ENCODE measurements around the gene HNRNPCL1.

HNRNPCL1 gene

DNA sequence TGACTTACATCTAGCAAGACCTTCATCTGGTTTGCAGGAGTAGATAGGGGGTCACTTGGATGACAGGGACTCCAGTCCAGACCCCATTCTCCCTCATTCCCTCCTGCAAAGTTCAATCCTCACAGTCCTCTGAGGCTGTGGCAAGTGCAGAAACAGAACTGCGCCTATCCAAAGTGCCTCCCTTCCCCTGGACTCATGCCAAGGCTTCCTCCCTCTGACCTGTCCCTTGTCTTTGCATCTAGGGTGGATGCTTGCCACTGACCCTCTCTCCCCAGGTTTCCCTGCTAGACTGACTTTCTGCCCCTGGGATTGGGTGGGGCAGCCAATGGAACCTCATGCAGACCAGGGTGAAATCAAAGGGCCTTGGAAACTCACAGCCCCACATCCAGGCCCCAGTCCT, 38.6 kb downstream of the HNRNPCL1 start:
- ATAC-seq (replicated peaks; ENCODE audit: extremely low read depth, poor library complexity, severe bottlenecking): no peak
- no peak overlapping the region for H3K27ac Mint-ChIP-seq (ENCODE audit: low read depth)
- H3K4me1 Mint-ChIP-seq: no peaks in the 10 kb centered on the region
- H3K27me3 Mint-ChIP-seq: peaks cover 70% of the 10 kb centered on the region
- H3K9me3 Mint-ChIP-seq: peaks cover 9% of the 10 kb centered on the region
- H3K36me3 Mint-ChIP-seq (ENCODE audit: insufficient read depth): no peaks in the 10 kb centered on the region
- no peak for DNase-seq (ENCODE audit: low spot score in 2 of 2)
- no peak overlapping the region for H3K4me3 Mint-ChIP-seq

DNA sequence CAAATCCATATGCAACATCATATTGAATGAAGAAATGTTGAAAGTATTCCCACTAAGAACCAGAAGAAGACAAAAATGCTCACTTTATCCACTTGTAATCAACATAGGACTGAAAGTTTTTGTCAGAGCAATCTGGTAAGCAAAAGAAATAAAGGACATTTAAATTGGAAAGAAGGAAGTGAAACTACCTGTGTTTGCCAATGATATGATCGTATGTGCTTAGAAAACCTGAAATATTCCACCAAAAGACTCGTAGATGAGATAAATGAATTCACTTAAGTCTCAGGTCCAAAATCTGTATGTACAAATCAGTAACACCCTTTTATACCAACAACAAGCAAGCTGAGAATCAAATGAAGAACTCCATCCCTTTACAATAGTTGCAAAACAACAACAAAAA, 48.8 kb downstream of the HNRNPCL1 start:
- Mint-ChIP-seq H3K4me3 (no peak overlapping the region), H3K9me3 (peaks cover 2% of the 10 kb centered on the region), H3K36me3 (ENCODE audit: insufficient read depth) (no peaks in the 10 kb centered on the region), H3K4me1 (no peaks in the 10 kb centered on the region), H3K27me3 (peaks cover 28% of the 10 kb centered on the region), H3K27ac (ENCODE audit: low read depth) (no peak overlapping the region)
- ATAC-seq (replicated peaks; ENCODE audit: extremely low read depth, poor library complexity, severe bottlenecking) (no peak), DNase-seq (ENCODE audit: low spot score in 2 of 2) (no peak)

DNA sequence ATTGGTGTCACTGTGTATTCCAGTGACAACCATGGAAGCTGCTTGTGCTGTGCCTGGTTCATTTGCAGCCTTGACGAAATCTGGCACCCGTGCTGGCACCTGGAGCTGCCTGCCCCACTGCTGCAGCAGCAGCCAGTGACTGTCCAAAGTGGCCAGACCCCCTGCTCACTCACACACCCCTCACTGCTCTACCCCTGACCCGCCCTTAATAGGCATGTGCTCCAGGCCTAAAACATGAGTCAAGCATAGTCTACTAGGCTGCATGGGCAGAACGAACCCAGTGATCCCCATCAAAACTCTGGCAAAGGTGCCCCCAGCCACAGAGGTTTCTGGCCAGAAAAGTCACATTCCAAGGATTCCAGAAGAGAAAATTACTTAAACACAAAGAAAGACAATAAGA, 49.6 kb downstream of the HNRNPCL1 start:
- H3K9me3 Mint-ChIP-seq: no peaks in the 10 kb centered on the region
- no peak overlapping the region for H3K4me3 Mint-ChIP-seq
- H3K27ac Mint-ChIP-seq (ENCODE audit: low read depth): no peak overlapping the region
- H3K4me1 Mint-ChIP-seq: no peaks in the 10 kb centered on the region
- DNase-seq (ENCODE audit: low spot score in 2 of 2) (no peak), ATAC-seq (replicated peaks; ENCODE audit: extremely low read depth, poor library complexity, severe bottlenecking) (no peak)
- peaks cover 21% of the 10 kb centered on the region for H3K27me3 Mint-ChIP-seq
- no peaks in the 10 kb centered on the region for H3K36me3 Mint-ChIP-seq (ENCODE audit: insufficient read depth)

All from central memory CD8-positive, alpha-beta T cell (primary cell).